ENCODE data around the gene DMC1. TPM values are rescaled to one million over a fixed set of nuclear protein-coding genes. Genes with fewer than 3 reads are reported as not detected.
A peak's percentile ranks its signal among the peaks of the same experiment; 100 is the strongest.
"Not testable (repeated sequence)": the region's sequence is repeated elsewhere in the genome, so short reads cannot be mapped to it uniquely, and the experiment has no call there.

The DMC1 gene
- total RNA-seq: 1 to 10 TPM; 1.2 to 1.4 TPM
- long read RNA-seq, partial matches to known transcripts: 0 of 2 reads
- long read RNA-seq, other reads (novel, unspliced or antisense): 1 of 2 reads

GRCh38 chr22:38569972-38570778, at the start of gene DMC1:
TSS of gene DMC1 (minus strand) at chr22:38570183. CDS start at chr22:38568256, 1,927 bp downstream.
- intact Hi-C loops (cut with DNase I): loop anchor here (5.0 to 10.0 kb wide), 5 partner anchors 63 to 518 kb away; partner anchors contain the start of genes DDX17 (in 2 of the 2) and PICK1 (in 1 of the 2)
- peak; percentile 95 for DNase-seq
- peak; percentile 98 to 99 for ATAC-seq

- no peak for DNase-seq
Measured at GRCh38 chr22:38618682-38619081, 48.7 kb upstream of the DMC1 start.

GRCh38 chr22:38618258-38618657, 48.3 kb upstream of the DMC1 start:
- DNase-seq: no peak
- no peak for ATAC-seq
- intact Hi-C loops (cut with DNase I): no loop called here

More at GRCh38 chr22:38618682-38619081, 48.7 kb upstream of the DMC1 start:
- intact Hi-C loops (cut with DNase I): no loop called here
- ATAC-seq: no peak

- ATAC-seq; DNase-seq; intact Hi-C loops (cut with DNase I): not testable (repeated sequence)
Measured at GRCh38 chr22:38615064-38615405, 45.1 kb upstream of the DMC1 start.

- DNase-seq: no peak
- ATAC-seq: peak in 1 of 2 donors; percentile 92
- intact Hi-C loops (cut with DNase I): no loop called here
Measured at GRCh38 chr22:38614332-38615063, 44.5 kb upstream of the DMC1 start.

- intact Hi-C loops (cut with DNase I): no loop called here
- no peak for ATAC-seq
- no peak for DNase-seq
Measured at GRCh38 chr22:38613588-38613987, 43.6 kb upstream of the DMC1 start.

GRCh38 chr22:38612217-38613006, 42.4 kb upstream of the DMC1 start:
- DNase-seq (no peak), ATAC-seq (no peak)
- intact Hi-C loops (cut with DNase I): no loop called here

GRCh38 chr22:38611559-38611958, 41.6 kb upstream of the DMC1 start:
- DNase-seq: no peak
- no peak for ATAC-seq
- intact Hi-C loops (cut with DNase I): no loop called here

GRCh38 chr22:38610234-38610633, 40.3 kb upstream of the DMC1 start:
- intact Hi-C loops (cut with DNase I): no loop called here
- no peak for ATAC-seq
- no peak for DNase-seq

GRCh38 chr22:38608992-38609750, 39.2 kb upstream of the DMC1 start:
- ATAC-seq: no peak
- DNase-seq: no peak
- intact Hi-C loops (cut with DNase I): no loop called here

GRCh38 chr22:38607680-38608079, 37.7 kb upstream of the DMC1 start:
- no peak for ATAC-seq
- intact Hi-C loops (cut with DNase I): no loop called here

GRCh38 chr22:38602166-38602565, 32.2 kb upstream of the DMC1 start:
- intact Hi-C loops (cut with DNase I): no loop called here
- ATAC-seq (no peak), DNase-seq (no peak)

More at GRCh38 chr22:38607680-38608079, 37.7 kb upstream of the DMC1 start:
- DNase-seq: no peak

GRCh38 chr22:38601221-38601764, 31.3 kb upstream of the DMC1 start:
- intact Hi-C loops (cut with DNase I): no loop called here
- ATAC-seq: no peak
- no peak for DNase-seq

- ATAC-seq (no peak), DNase-seq (no peak)
- intact Hi-C loops (cut with DNase I): no loop called here
Measured at GRCh38 chr22:38599466-38599865, 29.5 kb upstream of the DMC1 start.

GRCh38 chr22:38582923-38583322, 12.9 kb upstream of the DMC1 start:
- ATAC-seq; intact Hi-C loops (cut with DNase I); DNase-seq: not testable (repeated sequence)

GRCh38 chr22:38578505-38578904, 8.5 kb upstream of the DMC1 start:
- no peak for ATAC-seq
- no peak for DNase-seq
- intact Hi-C loops (cut with DNase I): loop anchor here in 1 of 2 donors (10.0 kb wide), 1 partner anchor 524 kb away; the partner anchor contains the start of gene PICK1

- no peak for DNase-seq
- intact Hi-C loops (cut with DNase I): loop anchor here (5.0 to 10.0 kb wide), 3 partner anchors 505 to 520 kb away; partner anchors contain the start of gene PICK1 (in 1 of the 2)
- no peak for ATAC-seq
Measured at GRCh38 chr22:38572065-38572464, 2.1 kb upstream of the DMC1 start.

GRCh38 chr22:38570779-38571364, 889 bp upstream of the DMC1 start:
- peak; percentile 36 for DNase-seq
- peak; percentile 36 to 41 for ATAC-seq
- intact Hi-C loops (cut with DNase I): loop anchor here (5.0 to 10.0 kb wide), 3 partner anchors 504 to 519 kb away; partner anchors contain the start of gene PICK1 (in 1 of the 2)
